Regular cardiac myocyte (primary cell): ENCODE measurements around the gene FKBP5. TPM values are rescaled to one million over a fixed set of nuclear protein-coding genes. Genes with fewer than 3 reads are reported as not detected.

Source experiments
- total RNA-seq: library from RNA; depleted of rRNA; stranded (reverse); fragments of >200 nt; gene quantifications from 2 replicates; pipeline ENCODE4 v1.2.3, GENCODE V29; 2014

The FKBP5 gene
- 3.9 and 23.0 TPM in 2 replicates for total RNA-seq

DNA sequence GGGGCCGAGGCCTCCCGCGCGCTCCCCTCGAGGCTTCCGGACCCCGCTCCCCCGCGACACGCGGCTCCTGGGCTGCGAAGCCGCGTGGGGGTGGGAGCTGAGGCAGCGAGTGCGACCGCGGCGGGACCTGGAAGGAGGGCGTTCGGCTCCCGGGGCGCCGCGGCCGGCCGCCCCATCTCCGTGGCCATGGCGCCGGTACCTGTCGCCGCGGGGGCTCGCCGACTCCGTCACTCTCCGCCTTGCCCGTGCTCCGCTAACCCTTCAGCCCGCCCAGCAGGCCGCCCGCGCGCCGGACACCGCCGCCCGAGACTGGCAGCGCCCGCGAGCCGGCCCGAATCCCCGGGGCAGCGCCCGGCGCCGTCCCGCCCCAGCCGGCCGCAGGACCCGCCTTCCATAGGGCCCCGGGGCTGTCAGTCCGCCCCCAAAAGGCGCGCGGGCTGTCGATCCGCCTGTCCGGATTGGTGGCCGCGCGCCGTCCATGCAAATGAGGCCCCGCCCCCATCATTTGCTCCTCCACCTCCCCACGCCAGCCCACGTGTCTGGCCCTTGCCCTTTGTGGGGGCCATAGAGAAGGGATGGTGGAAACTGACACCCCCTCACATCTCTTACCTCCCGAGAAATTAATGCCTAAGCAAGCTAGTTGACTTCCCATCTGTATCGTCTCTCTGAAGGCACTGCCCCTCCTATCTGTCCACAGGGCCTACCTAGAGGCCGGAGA is at the start of gene FKBP5:
TSS of gene FKBP5 (minus strand) at position 311 of the 718 bp plus-strand sequence. CDS start 46,091 bp downstream, outside the sequence.

DNA sequence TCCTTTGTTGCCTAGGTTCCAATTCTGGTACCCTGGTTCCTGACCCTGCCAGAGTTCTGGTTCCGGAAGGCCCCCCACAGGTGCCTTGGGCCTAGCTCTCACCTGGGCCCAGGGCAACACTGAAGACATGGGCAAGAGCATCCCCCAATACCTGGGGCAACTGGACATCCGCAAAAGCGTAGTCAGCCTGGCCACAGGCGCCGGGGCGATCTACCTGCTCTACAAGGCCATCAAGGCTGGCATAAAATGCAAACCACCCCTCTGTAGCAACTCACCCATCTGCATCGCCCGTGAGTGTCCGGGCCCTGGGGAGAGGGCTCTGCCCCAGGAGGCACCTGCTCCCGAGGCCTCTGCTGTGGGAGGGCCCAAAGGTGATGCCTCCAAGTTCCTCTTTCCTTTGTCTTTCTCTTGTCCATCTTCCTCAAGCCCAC is 48.3 kb upstream of the FKBP5 start, which contains the start of gene ARMC12:
TSS of gene ARMC12 (plus strand) at position 51 of the 431 bp plus-strand sequence. CDS start at position 128, 77 bp downstream.

Other genes starting within 250 kb of the FKBP5 start
- 6.8 and 14.4 TPM in 2 replicates for gene FANCE, start 236.6 kb downstream of the FKBP5 start, total RNA-seq
- 2,091 and 2,203 TPM in 2 replicates for gene RPL10A, start 220.5 kb downstream of the FKBP5 start, total RNA-seq
- 5.4 and 6.9 TPM in 2 replicates for gene TEAD3, start 191.8 kb downstream of the FKBP5 start, total RNA-seq
- gene TULP1, start 176.0 kb downstream of the FKBP5 start, total RNA-seq = not detected in 2 replicates
- under 0.01 and 0.28 TPM in 2 replicates for gene ARMC12, start 48.1 kb upstream of the FKBP5 start, total RNA-seq
- not detected in 2 replicates for gene CLPSL2, start 87.7 kb upstream of the FKBP5 start, total RNA-seq
- not detected in 2 replicates for gene CLPSL1, start 92.1 kb upstream of the FKBP5 start, total RNA-seq
- gene CLPS, start 108.4 kb upstream of the FKBP5 start, total RNA-seq = not detected in 2 replicates
- gene LHFPL5, start 116.4 kb upstream of the FKBP5 start, total RNA-seq = not detected in 2 replicates
- gene SRPK1, start 232.2 kb upstream of the FKBP5 start, total RNA-seq = 57.5 and 95.7 TPM in 2 replicates